IMR-90 (cell line): Measurements from ENCODE around the gene KRT36. TPM values are rescaled to one million over a fixed set of nuclear protein-coding genes. Genes with fewer than 3 reads are reported as not detected.

Experiments used
- ATAC-seq: fragments of 200-7000 bp; cut with Tn5 transposase; 2 replicates; pipeline ENCODE4 v1.9.1; 2020; ENCODE audit warnings: low read depth, mild to moderate bottlenecking, moderate library complexity
- BruUV-seq: library from RNA; stranded (reverse); fragments of 400-500 nt; replicated peaks from 2 replicates; lab custom pipeline; 2021; lab: Mats Ljungman, UMichigan
- CTCF ChIA-PET: fragments of 300-600 bp; formaldehyde crosslinking; extraction: SDS; loops from one replicate; lab custom pipeline; 2021; ENCODE audit warnings: antibody characterized with exemption; lab: Yijun Ruan, JAX
- POLR2A ChIA-PET: fragments of 300-600 bp; sonication (Branson Sonifier 250); formaldehyde crosslinking; loops from one replicate; lab custom pipeline; 2022; ENCODE audit warnings: antibody characterized with exemption; ENCODE audit not compliant: unreplicated experiment; lab: Charles Lee
- DNase-seq: peaks from one replicate; pipeline ENCODE4 v3.0.0; 2013
- H2AFZ ChIP-seq: replicated peaks from 2 replicates; pipeline ENCODE3; 2013; ENCODE audit warnings: low read length, mild to moderate bottlenecking; ENCODE audit not compliant: poor library complexity
- H2AK5ac ChIP-seq: 2 replicates; pipeline ENCODE4 v1.6.1; 2013; ENCODE audit warnings: low read depth, low read length, inconsistent platforms
- H2AK9ac ChIP-seq: replicated peaks from 2 replicates; pipeline ENCODE3; 2013; ENCODE audit warnings: mild to moderate bottlenecking, low read depth, low read length, moderate library complexity; ENCODE audit not compliant: poor library complexity
- H2BK120ac ChIP-seq: 2 replicates; pipeline ENCODE4 v1.6.1; 2013; ENCODE audit warnings: low read depth, low read length, inconsistent platforms
- H2BK15ac ChIP-seq: 3 replicates; pipeline ENCODE4 v1.6.1; 2013; ENCODE audit warnings: low read depth, low read length, inconsistent platforms
- H2BK20ac ChIP-seq: 2 replicates; pipeline ENCODE4 v1.6.1; 2013; ENCODE audit warnings: low read depth, mild to moderate bottlenecking, inconsistent platforms, low read length, moderate library complexity
- H2BK5ac ChIP-seq: 2 replicates; pipeline ENCODE4 v1.6.1; 2013; ENCODE audit warnings: mild to moderate bottlenecking, low read depth, low read length, inconsistent platforms; ENCODE audit not compliant: poor library complexity, severe bottlenecking
- H3K14ac ChIP-seq: replicated peaks from 2 replicates; pipeline ENCODE4 v1.6.1; 2013; ENCODE audit warnings: low read depth, low read length, inconsistent platforms
- H3K18ac ChIP-seq: 2 replicates; pipeline ENCODE4 v1.6.1; 2013; ENCODE audit warnings: low read depth, low read length, control low read depth
- H3K23ac ChIP-seq: 2 replicates; pipeline ENCODE4 v1.6.1; 2013; ENCODE audit warnings: low read depth, low read length, inconsistent platforms
- H3K27ac ChIP-seq: 2 replicates; pipeline ENCODE4 v1.5.1; 2013; ENCODE audit warnings: mild to moderate bottlenecking, control low read depth, low read length; ENCODE audit not compliant: insufficient read depth
- H3K27me3 ChIP-seq: 2 replicates; pipeline ENCODE4 v1.6.1; 2013; ENCODE audit warnings: low read length; ENCODE audit not compliant: control insufficient read depth, insufficient read depth
- H3K36me3 ChIP-seq: 2 replicates; pipeline ENCODE4 v1.6.1; 2013; ENCODE audit warnings: low read length, mixed read lengths; ENCODE audit not compliant: control insufficient read depth, insufficient read depth
- H3K4ac ChIP-seq: 2 replicates; pipeline ENCODE4 v1.6.1; 2013; ENCODE audit warnings: low read depth, low read length, inconsistent platforms
- H3K4me1 ChIP-seq: 2 replicates; pipeline ENCODE4 v1.6.1; 2013; ENCODE audit warnings: low read length, mixed read lengths; ENCODE audit not compliant: control insufficient read depth, insufficient read depth
- H3K4me2 ChIP-seq: 2 replicates; pipeline ENCODE4 v1.6.1; 2013; ENCODE audit warnings: low read depth, mild to moderate bottlenecking, control low read depth, low read length, moderate library complexity
- H3K4me3 ChIP-seq: 2 replicates; pipeline ENCODE4 v1.5.1; 2013; ENCODE audit warnings: low read depth, mild to moderate bottlenecking, control low read depth, low read length, moderate library complexity; ENCODE audit not compliant: insufficient read depth
- H3K56ac ChIP-seq: 2 replicates; pipeline ENCODE4 v1.6.1; 2013; ENCODE audit warnings: low read length, inconsistent platforms; ENCODE audit not compliant: insufficient read depth; ENCODE audit errors: extremely low read depth
- H3K79me1 ChIP-seq, 2 experiments: 2 replicates each; pipeline ENCODE4 v1.6.1; 2013; ENCODE audit warnings: low read length in 2 of 2, inconsistent platforms in 1 of 2, low read depth in 1 of 2
- H3K9ac ChIP-seq: 2 replicates; pipeline ENCODE4 v1.6.1; 2013; ENCODE audit warnings: low read depth, low read length, control low read depth
- H3K9me1 ChIP-seq: 2 replicates; pipeline ENCODE4 v1.6.1; 2013; ENCODE audit warnings: low read length, inconsistent platforms; ENCODE audit not compliant: insufficient read depth
- H3K9me3 ChIP-seq: 2 replicates; pipeline ENCODE4 v1.6.1; 2013; ENCODE audit warnings: low read length; ENCODE audit not compliant: control insufficient read depth, insufficient read depth
- H4K20me1 ChIP-seq: 2 replicates; pipeline ENCODE4 v1.6.1; 2013; ENCODE audit warnings: low read length, inconsistent platforms; ENCODE audit not compliant: insufficient read depth
- H4K5ac ChIP-seq: 2 replicates; pipeline ENCODE4 v1.6.1; 2013; ENCODE audit warnings: mild to moderate bottlenecking, low read depth, low read length, control low read depth
- H4K8ac ChIP-seq, 2 experiments: 2 replicates each; pipeline ENCODE4 v1.6.1; 2013; ENCODE audit warnings: low read depth in 2 of 2, low read length in 2 of 2, control low read depth in 1 of 2, inconsistent platforms in 1 of 2
- H4K91ac ChIP-seq: 2 replicates; pipeline ENCODE4 v1.6.1; 2013; ENCODE audit warnings: low read depth, low read length, inconsistent platforms; ENCODE audit not compliant: insufficient read depth
- CHD1 ChIP-seq: IDR thresholded peaks from 2 replicates; pipeline ENCODE4 v1.6.1; 2012; ENCODE audit warnings: low read depth, low read length, improper control_type of control experiment
- WGBS, 2 experiments: methylation state at CpG; one replicate each; pipeline versions ENCODE4 v1.1.5 to v1.1.7; 2013; ENCODE audit warnings: missing lambda C conversion rate in 2 of 2; ENCODE audit not compliant: insufficient read length in 1 of 2; ENCODE audit errors: extremely low coverage in 2 of 2; 5-methylcytosine and 5-hydroxymethylcytosine counted together
- dilution Hi-C: fragments of 300-500 bp; cut with HindIII; formaldehyde crosslinking; loops from one replicate; pipeline ENCODE4 v1.14.3; 2018; ENCODE audit warnings: low sequenced_read_pairs; ENCODE audit not compliant: unreplicated experiment
- in situ Hi-C: fragments of 300-500 bp; cut with MboI; formaldehyde crosslinking; loops from 3 replicates; pipeline ENCODE4 v1.14.3; 2019; ENCODE audit warnings: low sequenced_read_pairs, inconsistent platforms, mixed read lengths
- intact Hi-C: fragments of 100-400 bp; cut with micrococcal nuclease; formaldehyde crosslinking; loops from 2 replicates; pipeline ENCODE4 v1.10.0; 2022
- polyA plus RNA-seq, 3 experiments: library from polyadenylated mRNA; depleted of rRNA; stranded (reverse); fragments of >200 nt; gene quantifications; 2 replicates each; pipeline ENCODE4 v1.2.3, GENCODE V29; 2012; ENCODE audit warnings: low replicate concordance in 1 of 3
- total RNA-seq: library from RNA; depleted of rRNA; stranded (reverse); fragments of >200 nt; gene quantifications from 2 replicates; pipeline ENCODE4 v1.2.3, GENCODE V29; 2012

KRT36 gene
- total and polyA plus RNA-seq, 2 of the 4 experiments (the other 2 are of a cell fraction) = not detected

GRCh38 chr17:41480136-41480535, 9.6 kb downstream of the KRT36 start:
- Histone ChIP-seq H3K18ac (no peak overlapping the region), H2AK5ac (no peak overlapping the region), H2BK15ac (no peak overlapping the region), H2BK20ac (no peak overlapping the region), H3K23ac (no peak overlapping the region), H3K14ac (no peak overlapping the region), H3K4me1 (no peaks in the 10 kb centered on the region), H2BK120ac (no peak overlapping the region), H4K5ac (no peak overlapping the region), H2BK5ac (no peak overlapping the region), H3K4ac (no peak overlapping the region), H3K27ac (no peak overlapping the region), H3K9ac (no peak overlapping the region), H3K27me3 (peaks cover 12% of the 10 kb centered on the region), H3K4me2 (no peak overlapping the region), H3K9me3 (no peaks in the 10 kb centered on the region), H3K4me3 (no peak overlapping the region), H3K36me3 (no peaks in the 10 kb centered on the region), H4K8ac (no peak overlapping the region), H2AK9ac (no peak overlapping the region), H3K79me1 (no peaks in the 10 kb centered on the region), H4K91ac (no peak overlapping the region), H2AFZ (no peak overlapping the region), H3K56ac (no peak overlapping the region), H3K9me1 (no peaks in the 10 kb centered on the region), H4K20me1 (no peaks in the 10 kb centered on the region)
- no CpG with 5 or more reads among the region's 2 CpGs for WGBS, 2 experiments
- no peak for TF ChIP-seq CHD1
- dilution Hi-C loops (no loop called here), in situ Hi-C loops (no loop called here), intact Hi-C loops (no loop called here)
- no peak for DNase-seq
- no TSS peak for BruUV-seq
- ChIA-PET POLR2A (no interaction called here), CTCF (no interaction called here)
- ATAC-seq = no peak
